HG02678 (cell line): ENCODE data around the gene IL4.

ENCODE experiments used
- ATAC-seq: cut with Tn5 transposase; IDR thresholded peaks from one replicate; pipeline ENCODE4 v1.9.1; 2021; ENCODE audit warnings: mild to moderate bottlenecking, moderate library complexity; ENCODE audit not compliant: unreplicated experiment

Gene IL4

GRCh38 chr5:132669966-132670882 lies 3.6 kb upstream of the IL4 start:
- ATAC-seq: no peak

- no peak for ATAC-seq
These were observed 2.8 kb upstream of the IL4 start for GRCh38 chr5:132671000-132671399.

DNA sequence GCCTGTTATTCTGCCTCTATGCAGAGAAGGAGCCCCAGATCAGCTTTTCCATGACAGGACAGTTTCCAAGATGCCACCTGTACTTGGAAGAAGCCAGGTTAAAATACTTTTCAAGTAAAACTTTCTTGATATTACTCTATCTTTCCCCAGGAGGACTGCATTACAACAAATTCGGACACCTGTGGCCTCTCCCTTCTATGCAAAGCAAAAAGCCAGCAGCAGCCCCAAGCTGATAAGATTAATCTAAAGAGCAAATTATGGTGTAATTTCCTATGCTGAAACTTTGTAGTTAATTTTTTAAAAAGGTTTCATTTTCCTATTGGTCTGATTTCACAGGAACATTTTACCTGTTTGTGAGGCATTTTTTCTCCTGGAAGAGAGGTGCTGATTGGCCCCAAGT lies 301 bp upstream of the IL4 start:
- ATAC-seq: no peak

DNA sequence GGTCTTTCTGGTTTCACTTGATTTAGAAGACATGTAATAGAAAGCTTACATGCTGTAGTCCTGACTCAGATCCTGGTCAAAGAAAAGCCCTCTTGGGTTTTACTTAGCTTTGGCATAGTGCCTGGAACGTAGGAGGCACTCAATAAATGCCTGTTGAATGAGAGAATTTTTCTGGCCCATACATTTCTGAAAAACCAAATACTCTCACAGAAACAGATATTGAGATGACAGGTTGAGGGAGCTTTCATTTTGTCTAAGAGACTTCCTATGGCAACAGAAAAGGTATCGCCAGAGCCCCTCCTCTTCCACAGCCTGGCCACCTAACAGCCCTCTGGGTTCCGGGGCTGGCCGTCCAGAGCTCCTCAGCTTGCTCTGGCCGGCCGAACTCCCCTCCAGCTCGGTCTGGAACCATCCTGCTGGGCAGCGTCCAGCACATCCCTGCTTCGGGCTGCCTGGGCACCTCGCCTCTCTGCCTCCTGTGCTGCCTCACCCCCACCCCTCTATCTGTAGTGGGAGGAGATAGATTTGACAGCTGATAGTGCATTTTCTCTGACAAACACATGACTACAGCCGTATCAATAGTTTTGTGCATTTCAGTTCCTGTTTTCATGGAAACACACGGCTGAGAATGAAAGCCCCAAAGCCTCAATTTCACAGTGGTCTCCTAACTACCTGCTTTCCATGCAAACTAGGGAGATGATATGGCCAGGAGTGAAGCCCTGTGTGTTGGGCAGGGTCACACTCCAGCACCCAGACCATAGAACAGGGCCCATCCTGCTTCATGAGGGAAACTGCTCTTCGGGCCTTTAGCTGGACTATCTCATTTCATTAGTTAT lies 1.1 kb downstream of the IL4 start:
- peak; percentile 81 for ATAC-seq

GRCh38 chr5:132675936-132676689 lies 2.3 kb downstream of the IL4 start:
- ATAC-seq: no peak

- no peak for ATAC-seq
These were observed 3.4 kb downstream of the IL4 start for GRCh38 chr5:132677191-132677590.

- no peak for ATAC-seq
These were observed 4.1 kb downstream of the IL4 start for GRCh38 chr5:132677682-132678400.

DNA sequence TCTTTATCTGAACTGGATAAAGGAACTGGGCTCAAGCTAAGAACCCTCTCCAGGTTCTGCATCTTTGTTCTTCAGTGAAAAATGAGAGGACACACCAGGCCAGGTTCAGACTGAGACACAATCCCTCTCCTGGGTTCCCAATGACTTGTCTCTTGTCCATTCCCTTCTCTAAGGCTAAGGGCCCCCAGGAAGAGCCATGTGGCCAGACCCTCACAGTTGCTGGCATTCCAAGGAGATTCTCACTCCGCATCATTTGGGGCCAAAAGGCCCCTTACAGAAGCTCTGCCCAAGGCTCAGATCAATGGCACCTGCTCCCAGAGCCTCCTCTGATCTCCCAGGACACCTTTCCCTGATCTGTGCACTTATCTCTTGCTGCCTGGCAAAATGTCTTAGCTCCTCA lies 4.9 kb downstream of the IL4 start:
- ATAC-seq: no peak

DNA sequence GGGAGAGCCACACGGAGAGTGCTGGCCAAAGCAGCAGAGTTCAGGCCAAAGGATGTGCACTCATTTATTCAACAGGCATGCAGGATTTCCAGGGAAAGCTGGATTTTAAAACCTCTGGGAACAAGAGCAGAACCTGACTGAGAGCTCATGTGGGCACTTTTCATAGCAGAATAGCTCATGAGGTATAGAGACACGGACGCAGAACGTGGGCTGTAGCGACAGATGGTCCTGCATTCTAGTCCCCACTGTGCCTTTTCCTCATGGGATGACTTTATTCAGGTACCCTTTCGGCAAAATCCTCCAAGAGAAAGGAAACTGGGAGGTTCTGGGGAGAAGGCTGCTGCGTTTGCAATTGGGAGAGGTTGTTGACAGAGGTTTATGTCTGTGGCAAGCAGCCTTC lies 5.4 kb downstream of the IL4 start:
- ATAC-seq: no peak

GRCh38 chr5:132679717-132680380 lies 6.1 kb downstream of the IL4 start:
- no peak for ATAC-seq

DNA sequence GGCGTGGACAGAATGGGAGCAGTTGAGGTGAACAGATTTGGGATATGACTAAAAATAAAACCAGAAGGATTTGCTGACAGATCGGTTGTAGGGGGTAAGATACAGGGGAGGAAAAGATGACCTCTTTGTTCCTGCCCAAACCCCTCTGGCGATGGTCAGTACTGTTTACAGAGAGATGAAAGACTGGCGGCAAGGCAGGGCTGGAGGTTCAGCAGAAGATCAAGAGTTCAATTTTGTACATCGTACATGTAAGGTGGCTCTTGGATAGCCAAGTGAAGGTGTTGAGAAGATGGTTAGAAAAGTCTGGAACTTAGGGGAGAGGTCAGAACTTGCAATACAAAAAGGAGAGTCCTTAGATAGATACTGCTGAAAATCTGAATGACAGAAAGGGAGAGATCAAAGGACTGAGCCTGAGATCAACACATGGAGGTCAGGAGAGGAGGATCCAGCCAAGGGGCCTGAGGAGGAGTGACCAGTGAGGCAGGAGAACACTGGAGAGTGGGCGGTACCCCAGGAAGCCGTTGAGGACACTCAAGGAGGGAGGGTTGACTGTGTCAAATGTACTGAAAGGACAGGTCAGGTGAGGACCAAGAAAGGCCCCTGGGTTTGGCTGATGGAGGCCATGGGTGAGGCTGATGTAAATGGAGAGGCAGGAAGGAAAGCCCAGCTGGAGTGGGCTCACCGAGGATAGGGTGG lies 7.1 kb downstream of the IL4 start:
- no peak for ATAC-seq

DNA sequence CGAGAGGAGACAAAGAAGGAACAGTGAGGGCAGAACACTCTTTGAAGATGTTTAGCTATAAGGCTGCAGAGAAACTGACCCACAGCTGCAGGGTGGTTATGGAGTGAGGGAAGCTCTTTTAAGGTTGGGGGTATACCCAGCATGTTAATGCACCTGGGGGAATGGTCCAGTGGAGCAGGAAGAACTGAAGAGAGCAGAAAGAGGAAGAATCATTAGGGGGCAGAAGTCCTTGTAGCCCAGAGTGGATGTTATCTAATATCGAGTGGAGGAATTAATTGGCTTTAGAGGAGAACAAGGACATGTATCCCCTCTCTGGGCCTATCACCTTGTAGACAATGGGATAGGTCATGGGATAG lies 7.7 kb downstream of the IL4 start:
- ATAC-seq: no peak

DNA sequence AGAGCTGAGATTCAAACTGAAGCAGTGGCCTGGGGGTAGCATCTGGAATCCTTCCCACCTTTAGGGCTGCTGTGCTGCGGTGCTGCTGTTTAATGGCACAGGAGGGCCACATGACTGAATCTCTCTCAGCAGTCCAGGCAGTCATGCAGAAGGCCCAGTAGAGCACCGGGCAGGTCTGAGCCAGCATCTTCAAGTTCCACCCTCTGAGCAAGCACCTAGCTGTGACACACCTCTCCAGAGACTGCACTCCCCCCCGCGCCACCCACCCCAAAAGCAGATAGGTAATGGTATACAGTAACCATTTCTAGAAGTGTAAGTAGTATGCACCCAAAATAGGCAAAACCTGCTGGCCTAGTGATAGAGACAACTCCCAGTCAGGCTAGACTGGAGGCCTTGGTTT lies 8.2 kb downstream of the IL4 start:
- no peak for ATAC-seq

DNA sequence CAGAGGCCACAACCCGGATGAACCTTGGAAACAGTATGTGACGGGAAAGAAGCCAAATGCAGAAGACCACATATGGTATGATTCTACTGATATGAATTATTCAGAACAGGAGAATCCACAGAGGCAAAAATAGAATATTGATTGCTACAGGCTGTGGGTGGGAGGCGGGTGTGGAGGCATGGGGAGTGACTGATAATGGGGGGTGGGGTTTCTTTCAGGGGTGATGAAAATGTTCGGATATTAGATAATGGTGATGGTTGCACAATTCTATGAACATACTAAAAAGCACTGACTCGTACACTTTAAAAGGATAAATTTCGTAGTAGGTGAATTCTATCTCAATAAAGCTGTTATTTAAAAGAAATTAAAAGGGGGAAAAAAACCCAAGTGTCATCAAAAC lies 10.7 kb downstream of the IL4 start:
- ATAC-seq: no peak

GRCh38 chr5:132684922-132685720 lies 11.3 kb downstream of the IL4 start:
- no peak for ATAC-seq

DNA sequence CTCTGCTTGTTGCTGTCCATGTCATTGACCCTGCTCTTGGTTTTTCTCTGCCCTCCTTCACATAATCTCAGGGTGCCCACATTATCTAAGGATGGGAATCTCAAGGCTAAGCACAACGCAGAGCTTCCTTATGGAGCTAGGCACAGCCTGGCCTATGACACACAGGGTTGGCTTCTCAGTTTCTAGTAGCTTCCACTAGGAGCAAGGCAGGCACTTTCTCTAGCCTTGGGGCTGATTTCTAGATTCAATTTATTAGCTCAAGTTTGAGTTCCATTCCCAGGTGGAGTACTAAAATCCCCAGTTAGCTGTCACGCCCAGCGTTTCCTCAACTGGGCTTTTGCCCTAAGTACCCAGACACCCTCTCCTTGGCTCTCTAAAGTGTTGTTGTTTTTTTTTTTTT lies 12.4 kb downstream of the IL4 start:
- ATAC-seq: no peak

GRCh38 chr5:132687995-132688394 lies 14.2 kb downstream of the IL4 start:
- peak; percentile 47 for ATAC-seq

DNA sequence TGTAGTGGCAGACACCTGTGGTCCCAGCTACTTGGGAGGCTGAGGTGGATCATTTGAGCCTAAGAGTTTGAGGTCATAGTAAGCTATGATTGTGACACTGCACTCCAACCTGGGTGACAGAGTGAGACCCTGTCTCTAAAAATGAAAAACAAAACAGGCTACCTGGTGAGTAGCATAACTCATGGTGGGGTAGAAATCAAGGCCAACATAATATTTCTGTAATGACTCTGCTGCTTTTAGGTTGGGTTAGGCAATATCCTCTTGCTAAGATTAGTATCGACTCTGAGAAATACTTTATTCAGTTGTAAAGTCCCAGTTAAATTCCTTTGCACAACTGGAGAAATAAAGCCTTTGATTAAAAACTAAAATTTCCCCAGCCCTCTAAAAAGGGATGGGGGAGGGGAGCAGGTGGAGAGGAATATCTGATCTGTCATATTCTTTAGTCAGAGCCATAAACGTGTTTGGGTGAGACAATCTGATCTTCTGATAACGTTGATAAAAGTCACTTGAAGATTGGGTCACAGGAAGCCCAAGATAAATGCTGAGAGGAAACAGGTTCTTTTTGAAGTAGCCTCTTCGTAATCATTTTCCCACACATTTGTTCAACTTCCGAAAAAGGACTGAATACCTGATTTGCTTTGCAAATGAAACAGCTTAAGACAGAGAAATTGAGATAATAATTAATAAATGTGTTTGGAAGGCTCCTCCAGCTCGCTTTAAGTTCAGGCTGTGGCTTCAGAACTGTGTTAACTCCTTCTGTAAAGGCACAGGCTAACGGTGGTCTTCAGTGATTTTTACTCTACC lies 14.9 kb downstream of the IL4 start:
- ATAC-seq: peak; percentile 54
